Activated CD8-positive, alpha-beta memory T cell treated with anti-CD3 and anti-CD28 coated beads, Interleukin-2, amount 50 U/mL, for 24 hours (primary cell): ENCODE data around the gene RHOA.
"Not testable (repeated sequence)": the region's sequence is repeated elsewhere in the genome, so short reads cannot be mapped to it uniquely, and the experiment has no call there.

ENCODE experiments used
- DNase-seq: peaks from one replicate; pipeline ENCODE4 v3.0.0-alpha.2; 2020; ENCODE audit errors: extremely low read depth

The RHOA gene

DNA sequence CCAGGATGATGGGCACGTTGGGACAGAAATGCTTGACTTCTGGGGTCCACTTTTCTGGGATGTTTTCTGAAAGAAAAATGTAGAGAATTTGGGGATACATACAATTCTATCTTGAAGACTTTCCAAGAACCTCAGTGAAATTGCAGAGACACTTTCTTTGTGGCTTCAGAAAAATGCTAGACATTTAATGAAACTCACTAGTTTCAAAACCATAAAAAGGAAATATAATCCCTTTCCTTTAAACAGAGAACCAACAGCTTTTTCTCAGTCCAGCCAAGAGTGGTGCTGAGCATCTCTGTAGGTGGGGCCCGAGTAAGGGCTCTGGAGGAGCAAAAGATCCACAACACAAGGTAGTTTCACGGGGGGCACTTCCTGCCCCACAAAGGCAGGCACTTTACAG, 49.2 kb downstream of the RHOA start:
- DNase-seq, result no peak

- no peak for DNase-seq
These were observed 52.2 kb downstream of the RHOA start for GRCh38 chr3:49359623-49360022.

GRCh38 chr3:49358884-49359225, 52.9 kb downstream of the RHOA start:
- DNase-seq, result no peak

DNA sequence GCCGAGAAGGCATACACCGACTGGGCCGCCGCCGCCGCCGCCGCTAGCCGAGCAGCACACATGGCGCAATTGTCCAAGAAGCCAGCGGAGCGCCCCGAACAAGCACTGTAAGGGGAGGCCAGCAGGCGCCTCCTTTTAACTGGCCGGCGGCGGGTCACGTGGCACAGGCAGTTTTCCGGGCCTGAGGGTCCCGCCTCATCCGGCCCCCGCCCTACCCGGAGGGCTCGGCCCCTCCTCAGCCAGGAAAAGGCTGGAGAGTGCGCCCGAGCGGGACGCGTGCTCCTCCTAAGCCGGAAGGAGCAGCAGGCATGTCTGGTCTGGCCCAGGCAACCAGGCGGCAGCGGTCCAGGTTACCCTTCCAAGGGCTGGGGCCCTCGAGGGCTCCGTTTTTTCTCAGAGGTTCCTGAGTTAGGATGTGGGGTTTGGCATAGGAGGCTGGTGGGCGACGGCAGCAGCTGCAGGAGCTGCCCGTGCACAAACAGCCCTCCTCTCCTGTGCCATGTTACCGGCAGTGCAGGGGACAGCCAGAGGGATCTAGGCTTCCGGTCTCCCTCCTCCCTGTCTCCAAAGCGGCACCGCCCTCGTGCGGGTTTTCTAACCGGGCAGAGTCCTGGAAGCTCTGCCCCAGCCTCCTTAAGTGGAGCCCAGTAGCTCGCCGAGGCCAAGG, 53.4 kb downstream of the RHOA start, which contains the start of gene GPX1:
GPX1 (minus strand) TSS at position 137 of the 667 bp plus-strand sequence; CDS start at position 62, 75 bp downstream.
- peak; percentile 64 for DNase-seq

- not testable (repeated sequence) for DNase-seq
These were observed 54.1 kb downstream of the RHOA start for GRCh38 chr3:49357443-49358216.

DNA sequence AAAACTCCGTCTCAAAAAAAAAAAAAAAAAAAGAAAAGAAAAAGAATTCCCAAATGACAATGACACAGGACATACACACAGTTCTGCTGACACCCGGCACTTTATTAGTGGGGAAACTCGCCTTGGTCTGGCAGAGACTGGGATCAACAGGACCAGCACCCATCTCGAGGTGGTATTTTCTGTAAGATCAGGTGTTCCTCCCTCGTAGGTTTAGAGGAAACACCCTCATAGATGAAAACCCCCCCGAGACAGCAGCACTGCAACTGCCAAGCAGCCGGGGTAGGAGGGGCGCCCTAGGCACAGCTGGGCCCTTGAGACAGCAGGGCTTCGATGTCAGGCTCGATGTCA, 54.7 kb downstream of the RHOA start:
- not testable (repeated sequence) for DNase-seq

GRCh38 chr3:49352890-49353421, 58.8 kb downstream of the RHOA start:
- DNase-seq, result no peak

DNA sequence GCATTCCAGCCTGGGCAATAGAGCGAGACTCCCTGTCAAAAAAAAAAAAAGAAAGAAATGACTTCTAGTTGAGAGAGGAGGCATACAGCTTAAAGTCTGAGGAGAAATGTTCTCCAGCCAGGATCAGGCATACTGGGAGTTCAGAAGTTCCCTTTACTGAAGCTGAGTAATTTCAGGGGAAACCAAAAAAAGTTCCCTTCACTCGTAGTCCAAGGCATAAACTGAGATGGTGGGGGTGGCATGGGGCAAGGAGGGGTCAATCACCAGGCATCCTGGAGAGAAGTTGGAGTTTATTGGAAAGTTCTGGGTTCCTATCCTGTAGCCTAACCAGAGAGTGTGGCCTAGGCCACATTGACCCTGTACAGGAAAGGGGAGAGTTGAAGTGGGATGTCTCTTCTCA, 59.5 kb downstream of the RHOA start:
- DNase-seq, result no peak

DNA sequence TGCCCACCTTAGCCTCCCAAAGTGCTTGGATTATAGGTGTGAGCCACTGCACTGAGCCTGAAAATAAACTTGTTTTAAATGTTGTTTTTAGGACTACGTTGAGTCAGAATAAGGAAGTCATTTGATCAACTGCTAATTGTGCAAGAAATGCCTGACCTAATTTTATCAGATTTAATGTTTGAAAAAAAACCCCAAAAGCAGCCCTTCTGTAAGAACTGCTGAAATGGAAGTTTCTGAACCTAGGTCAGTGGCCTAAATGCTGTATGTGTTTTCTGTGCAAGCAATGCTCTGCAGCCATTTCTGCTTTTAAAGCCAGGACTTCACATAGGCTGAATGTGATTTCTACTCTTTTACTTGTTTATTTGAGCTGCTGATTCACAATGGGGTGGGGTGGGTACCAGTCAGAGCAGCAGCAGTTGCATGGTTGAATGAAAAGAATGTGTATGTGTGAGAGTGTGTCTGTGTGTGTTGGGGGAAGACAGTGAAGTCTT, 60.2 kb downstream of the RHOA start:
- no peak for DNase-seq

GRCh38 chr3:49349348-49350114, 62.2 kb downstream of the RHOA start:
- no peak for DNase-seq

GRCh38 chr3:49348361-49348760, 63.4 kb downstream of the RHOA start:
- not testable (repeated sequence) for DNase-seq

DNA sequence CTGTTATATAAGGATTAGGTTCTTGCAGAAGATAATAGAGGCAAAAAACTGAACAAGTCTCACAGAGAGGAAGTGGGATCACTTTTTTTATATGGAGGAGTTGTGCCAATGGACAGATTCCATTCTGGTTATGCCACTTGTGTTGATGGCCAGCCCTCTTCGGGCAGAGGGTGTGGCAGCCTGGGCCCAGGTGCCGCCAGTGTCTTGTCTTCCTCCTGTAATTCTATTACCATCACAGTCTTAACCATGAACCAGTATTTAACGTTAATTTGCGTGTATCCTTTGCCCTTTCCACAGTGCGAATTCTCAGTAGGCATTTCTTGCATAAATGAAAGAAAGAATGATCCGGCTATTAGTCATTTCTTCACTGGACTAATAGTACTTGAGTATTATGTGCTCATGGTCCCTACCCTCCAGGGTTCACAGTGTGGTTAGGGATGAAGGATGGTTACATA, 65.0 kb downstream of the RHOA start:
- DNase-seq, result no peak

- DNase-seq, result no peak
These were observed 68.6 kb downstream of the RHOA start for GRCh38 chr3:49343163-49343562.

DNA sequence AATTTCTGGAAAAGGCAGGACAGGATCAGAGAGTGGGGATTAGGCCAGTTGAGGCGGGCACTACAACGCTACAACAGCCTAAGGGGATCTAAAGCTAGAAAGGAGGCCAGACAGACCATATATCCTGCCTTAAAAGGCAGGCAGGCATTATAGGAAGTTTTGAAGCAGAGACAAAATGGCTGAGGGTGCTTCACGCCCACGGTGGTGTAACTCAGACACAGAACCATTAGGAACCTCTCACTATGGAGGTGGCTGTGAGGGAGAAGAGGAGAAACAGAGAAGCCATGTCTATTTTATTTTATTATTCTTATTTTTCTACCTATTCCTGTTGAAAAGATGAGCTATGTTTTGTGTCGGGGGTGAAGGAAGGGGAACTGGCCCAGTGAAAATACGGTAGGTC, 69.8 kb downstream of the RHOA start:
- no peak for DNase-seq

DNA sequence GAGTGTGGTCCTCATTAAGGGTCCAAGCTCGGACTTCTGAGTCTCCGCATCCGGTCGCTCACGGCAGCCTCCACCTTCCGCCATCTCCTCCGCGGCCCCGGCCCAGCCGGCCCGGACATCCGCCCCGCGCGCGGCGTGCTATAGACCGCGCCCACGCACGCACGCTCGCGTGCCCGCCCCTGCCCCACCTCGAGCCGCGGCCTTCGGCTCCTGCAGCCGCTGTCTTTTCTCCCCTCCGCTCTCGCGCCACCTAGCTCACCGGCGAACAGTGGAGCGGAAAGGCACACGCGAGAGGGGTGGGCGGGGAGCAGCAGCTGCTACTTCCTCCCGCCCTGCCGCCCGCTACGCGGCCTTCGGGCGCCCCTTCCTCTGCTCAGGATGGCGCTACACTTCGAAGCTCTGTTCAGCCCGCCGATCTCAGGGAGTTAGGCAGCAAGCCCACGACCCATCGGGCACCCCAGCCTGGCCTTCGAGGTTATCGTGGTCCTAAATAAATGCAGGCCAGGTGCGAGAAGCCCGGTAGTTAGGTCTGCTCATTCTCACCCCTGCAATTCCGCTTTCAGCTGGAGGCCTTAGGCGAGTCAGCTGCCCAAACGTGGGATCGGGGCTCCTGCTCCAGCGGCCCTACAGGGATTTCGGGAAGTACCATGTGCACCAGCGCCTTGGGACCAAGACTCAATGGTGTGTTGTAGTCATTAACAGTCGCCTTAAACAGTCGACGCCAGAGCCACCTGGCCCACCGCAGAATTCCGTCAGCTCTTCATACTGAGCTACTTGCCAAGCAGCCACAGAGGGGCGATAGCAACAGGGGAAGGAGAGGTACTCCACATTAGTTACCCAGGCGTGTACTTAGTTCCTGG, 71.6 kb downstream of the RHOA start, which contains the start of gene USP4:
USP4 (minus strand) TSS at position 113 of the 860 bp plus-strand sequence; CDS start at position 84, 29 bp downstream.
- peak; percentile 82 for DNase-seq

DNA sequence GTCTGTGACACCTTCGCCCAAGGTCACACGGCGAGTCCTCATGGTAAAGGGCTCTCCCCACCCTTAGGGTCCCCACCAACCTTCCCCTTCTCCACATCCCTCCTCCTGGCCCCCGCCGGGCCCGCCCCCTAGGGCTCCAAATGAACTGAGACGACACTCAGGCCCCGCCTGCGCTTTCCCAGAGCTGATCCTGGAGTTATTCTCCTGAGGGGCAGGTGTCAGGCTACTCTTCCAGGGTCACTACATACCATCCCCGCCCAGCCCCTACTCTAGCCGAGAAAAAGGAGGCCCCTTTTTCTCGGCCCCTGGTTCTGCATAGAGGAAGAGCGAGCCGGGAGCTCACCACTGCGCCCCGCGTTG, 72.2 kb downstream of the RHOA start:
- no peak for DNase-seq

DNA sequence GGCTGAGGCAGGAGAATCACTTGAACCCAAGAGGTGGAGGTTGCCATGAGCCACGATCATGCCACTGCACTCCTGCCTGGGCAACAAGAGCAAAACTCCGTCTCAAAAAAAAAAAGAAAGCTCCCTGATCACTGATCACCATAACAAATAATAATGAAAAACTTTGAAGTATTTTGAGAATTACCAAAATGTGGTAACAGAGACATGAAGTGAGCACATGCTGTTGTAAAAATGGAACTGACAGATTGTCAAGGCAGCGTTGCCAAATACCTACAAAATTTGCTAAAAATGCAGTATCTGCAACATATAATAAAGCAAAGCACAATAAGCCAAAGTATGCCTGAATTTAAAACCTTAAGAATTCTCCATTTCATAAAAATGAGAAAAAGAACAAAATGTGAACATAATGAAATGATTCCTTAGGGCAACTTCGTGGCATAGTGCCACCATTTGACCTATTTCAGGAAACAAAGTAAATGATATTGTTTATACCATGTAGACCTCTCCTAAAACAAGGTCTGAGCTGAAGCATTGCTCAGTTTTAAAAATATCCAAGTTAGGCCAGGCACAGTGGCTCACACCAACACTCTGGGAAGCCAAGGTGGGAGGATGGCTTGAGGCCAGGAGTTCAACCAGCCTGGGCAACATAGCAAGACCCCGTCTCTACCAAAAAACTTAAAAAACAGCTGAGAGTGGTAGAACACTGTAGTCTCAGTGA, 77.7 kb downstream of the RHOA start:
- DNase-seq, result no peak

DNA sequence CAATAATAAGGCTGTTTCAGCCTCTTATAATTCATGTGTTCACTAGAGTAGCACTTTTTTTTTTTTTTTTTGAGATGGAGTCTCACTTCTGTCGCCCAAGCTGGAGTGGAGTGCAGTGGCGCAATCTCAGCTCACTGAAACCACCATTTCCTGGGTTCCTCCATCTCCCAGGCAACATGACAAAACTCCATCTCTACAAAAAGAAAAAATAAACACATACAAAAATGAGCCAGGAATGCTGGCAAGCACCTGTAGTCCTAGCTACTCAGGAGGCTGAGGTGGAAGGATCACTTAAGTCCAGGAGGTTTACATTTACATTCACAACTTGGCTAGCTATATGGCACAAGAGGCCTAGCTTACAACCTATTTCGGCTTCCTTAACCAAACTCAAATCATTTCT, 78.7 kb downstream of the RHOA start:
- DNase-seq, result no peak

- DNase-seq, result no peak
These were observed 82.6 kb downstream of the RHOA start for GRCh38 chr3:49329186-49329585.

DNA sequence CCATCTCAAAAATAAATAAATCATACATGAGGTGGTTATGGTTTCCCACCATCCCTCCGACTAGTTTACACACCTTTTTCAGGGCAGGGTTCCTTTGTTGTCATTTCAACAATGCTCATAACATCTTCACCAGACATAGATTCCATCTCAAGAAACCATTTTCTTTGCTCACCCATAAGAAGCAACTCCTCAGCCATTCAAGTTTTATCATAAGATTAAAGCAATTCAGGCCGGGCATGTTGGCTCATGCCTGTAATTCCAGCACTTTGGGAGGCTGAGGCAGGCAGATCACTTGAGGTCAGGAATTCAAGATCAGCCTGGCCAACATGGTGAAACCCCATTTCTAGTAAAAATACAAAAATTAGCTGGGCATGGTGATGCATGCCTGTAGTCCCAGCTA, 83.4 kb downstream of the RHOA start:
- not testable (repeated sequence) for DNase-seq

DNA sequence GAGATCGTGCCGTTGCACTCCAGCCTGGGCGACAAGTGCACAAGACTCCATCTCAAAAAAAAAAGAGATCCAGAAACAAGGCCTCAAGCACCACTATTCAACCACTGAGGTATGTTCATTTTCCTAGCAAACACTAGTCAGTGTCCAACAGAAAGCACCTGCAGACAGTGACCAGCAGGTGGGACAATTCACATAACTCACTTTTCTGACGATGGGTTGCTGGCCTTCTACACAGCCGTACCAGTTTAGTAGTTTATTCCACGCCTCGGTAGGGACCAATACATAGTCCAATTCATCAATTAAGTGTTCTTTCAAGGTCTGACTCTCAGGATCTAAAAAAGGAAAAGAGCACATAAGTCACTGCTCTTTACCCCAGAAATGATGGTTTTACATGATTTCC, 84.3 kb downstream of the RHOA start:
- DNase-seq, result no peak
